IPS-NIHi7 (cell line): ENCODE data around the gene ZNF516.

ENCODE experiments used
- DNase-seq: peaks from one replicate; pipeline ENCODE4 v3.0.0; 2012; ENCODE audit warnings: mixed read lengths; ENCODE audit errors: extremely low spot score

ZNF516 gene

GRCh38 chr18:76343938-76344569, 151.0 kb downstream of the ZNF516 start:
- DNase-seq: no peak

GRCh38 chr18:76340410-76340809, 154.6 kb downstream of the ZNF516 start:
- DNase-seq: no peak

GRCh38 chr18:76339246-76339620, 155.8 kb downstream of the ZNF516 start:
- DNase-seq: no peak

- no peak for DNase-seq
Measured at GRCh38 chr18:76338619-76339245, 156.3 kb downstream of the ZNF516 start.

GRCh38 chr18:76338088-76338487, 157.0 kb downstream of the ZNF516 start:
- no peak for DNase-seq

GRCh38 chr18:76335859-76336640, 159.0 kb downstream of the ZNF516 start:
- DNase-seq: no peak

GRCh38 chr18:76328140-76328539, 166.9 kb downstream of the ZNF516 start:
- no peak for DNase-seq

GRCh38 chr18:76323891-76324290, 171.2 kb downstream of the ZNF516 start:
- no peak for DNase-seq

GRCh38 chr18:76322686-76323085, 172.4 kb downstream of the ZNF516 start:
- DNase-seq: no peak

GRCh38 chr18:76319366-76319765, 175.7 kb downstream of the ZNF516 start:
- DNase-seq: no peak

GRCh38 chr18:76318607-76319006, 176.4 kb downstream of the ZNF516 start:
- DNase-seq: no peak

- no peak for DNase-seq
Measured at GRCh38 chr18:76317136-76317535, 177.9 kb downstream of the ZNF516 start.

GRCh38 chr18:76315722-76316230, 179.3 kb downstream of the ZNF516 start:
- no peak for DNase-seq

- no peak for DNase-seq
Measured at GRCh38 chr18:76314496-76314895, 180.5 kb downstream of the ZNF516 start.

GRCh38 chr18:76314015-76314414, 181.0 kb downstream of the ZNF516 start:
- DNase-seq: no peak
